Body of pancreas (tissue), 4 donors: Measurements from ENCODE around the gene CYP27B1. TPM values are rescaled to one million over a fixed set of nuclear protein-coding genes. Genes with fewer than 3 reads are reported as not detected.

Source experiments
- ATAC-seq: fragments of 150-250 bp; one replicate; pipeline ENCODE4 v1.9.1; 2016
- DNase-seq, 4 donors: peaks; one replicate each; pipeline ENCODE4 v3.0.0-alpha.2; 2019
- H3K27ac ChIP-seq, 4 donors: fragments of 200-600 bp; sonication (generic); 1 replicate in 3 of 4; 2 replicates in 1 of 4; pipeline versions ENCODE4 v1.5.1 to v1.6.1; 2016 to 2019; ENCODE audit warnings: mild to moderate bottlenecking in 1 of 4, mixed read lengths in 1 of 4, moderate library complexity in 1 of 4
- H3K27me3 ChIP-seq, 2 donors: fragments of 200-600 bp; sonication (generic); one replicate each; pipeline ENCODE4 v1.6.0; 2016; ENCODE audit warnings: mild to moderate bottlenecking in 1 of 2
- H3K36me3 ChIP-seq, 2 donors: fragments of 200-600 bp; sonication (generic); replicated peaks in 1 of 2; 2 replicates each; pipeline ENCODE4 v1.5.1; 2016; ENCODE audit warnings: low read depth in 2 of 2; ENCODE audit not compliant: insufficient read depth in 1 of 2
- H3K4me1 ChIP-seq: fragments of 200-600 bp; sonication (generic); one replicate; pipeline ENCODE4 v1.6.0; 2016
- H3K4me3 ChIP-seq, 2 donors: fragments of 200-600 bp; sonication (generic); 1 replicate in 1 of 2; 2 replicates in 1 of 2; pipeline ENCODE4 v1.5.1; 2016 to 2019
- H3K9me3 ChIP-seq, 3 donors: fragments of 200-600 bp; sonication (generic); 1 replicate in 2 of 3; 2 replicates in 1 of 3; pipeline ENCODE4 v1.5.1; 2016
- CTCF ChIP-seq, 7 experiments: fragments of 450-650 bp in 4 of 7; fragments of 200-600 bp in 3 of 7; sonication (generic) in 3 of 7; IDR thresholded peaks; one replicate each; pipeline ENCODE4 v1.5.1; 2016 to 2019; ENCODE audit warnings: antibody characterized with exemption in 7 of 7
- POLR2A ChIP-seq, 3 donors: fragments of 450-650 bp; IDR thresholded peaks; one replicate each; pipeline ENCODE4 v1.6.1; 2016; ENCODE audit warnings: antibody characterized with exemption in 3 of 3, mild to moderate bottlenecking in 2 of 3
- WGBS, 2 donors: methylation state at CpG; one replicate each; pipeline ENCODE4 v1.1.5; 2017; 5-methylcytosine and 5-hydroxymethylcytosine counted together
- intact Hi-C: fragments of 100-400 bp; cut with DNase I; formaldehyde crosslinking; loops from one replicate; pipeline ENCODE4 v1.15.1; 2023
- total RNA-seq, 2 donors: library from RNA; depleted of rRNA; stranded (reverse); fragments of >200 nt; gene quantifications; one replicate each; pipeline ENCODE4 v1.1.0, GENCODE V29; 2016

The CYP27B1 gene
- total RNA-seq, 2 donors from 2014 or later: 2.6 to 3.6 TPM

GRCh38 chr12:57729321-57729844, 37.5 kb downstream of the CYP27B1 start:
- WGBS, 2 donors: 34 to 50% methylated on average over 4 to 5 of the region's 5 CpGs
- Histone ChIP-seq H3K27ac (no peak overlapping the region), H3K9me3 (no peaks in the 10 kb centered on the region), H3K36me3 (no peaks in the 10 kb centered on the region), H3K4me1 (peaks cover 23% of the 10 kb centered on the region), H3K4me3 (no peak overlapping the region), H3K27me3 (no peaks in the 10 kb centered on the region)
- TF ChIP-seq CTCF (IDR thresholded peaks at IDR 0.05): no peak
- no peak for TF ChIP-seq POLR2A (IDR thresholded peaks at IDR 0.05)
- intact Hi-C loops: no loop called here
- ATAC-seq: no peak
- DNase-seq: no peak

GRCh38 chr12:57727758-57728395, 39.0 kb downstream of the CYP27B1 start:
- peak in 1 of 4 donors; percentile 26 for DNase-seq
- no peaks in the 10 kb centered on the region for H3K36me3 ChIP-seq
- 47 to 56% methylated on average over 17 to 21 of the region's 21 CpGs for WGBS, 2 donors

GRCh38 chr12:57726884-57727757, 39.8 kb downstream of the CYP27B1 start:
- DNase-seq: peak; percentile 64 to 67 (median 65)
- TF ChIP-seq POLR2A (IDR thresholded peaks at IDR 0.05) (no peak), CTCF (IDR thresholded peaks at IDR 0.05) (peak in 5 of 7 experiments; percentile 12 to 48 (median 29))
- Histone ChIP-seq H3K4me3 (peak overlapping the region; percentile 23 to 52), H3K27ac (peak overlapping the region in 2 of 4 donors; percentile 57 to 64), H3K4me1 (peaks cover 23% of the 10 kb centered on the region), H3K27me3 (no peaks in the 10 kb centered on the region), H3K36me3 (no peaks in the 10 kb centered on the region), H3K9me3 (no peaks in the 10 kb centered on the region)
- intact Hi-C loops: no loop called here
- ATAC-seq: peak; percentile 51
- 14 to 30% methylated on average over 30 to 55 of the region's 76 CpGs for WGBS, 2 donors

More at GRCh38 chr12:57727758-57728395, 39.0 kb downstream of the CYP27B1 start:
- no peak for TF ChIP-seq CTCF (IDR thresholded peaks at IDR 0.05)
- no peak for TF ChIP-seq POLR2A (IDR thresholded peaks at IDR 0.05)
- H3K27ac ChIP-seq: no peak overlapping the region
- no peaks in the 10 kb centered on the region for H3K27me3 ChIP-seq
- H3K4me3 ChIP-seq: no peak overlapping the region
- intact Hi-C loops: no loop called here
- H3K4me1 ChIP-seq: peaks cover 23% of the 10 kb centered on the region
- no peak for ATAC-seq
- H3K9me3 ChIP-seq: no peaks in the 10 kb centered on the region

- intact Hi-C loops: no loop called here
- Histone ChIP-seq H3K4me3 (peak overlapping the region; percentile 23 to 52), H3K4me1 (peaks cover 23% of the 10 kb centered on the region), H3K27me3 (no peaks in the 10 kb centered on the region), H3K36me3 (no peaks in the 10 kb centered on the region), H3K9me3 (no peaks in the 10 kb centered on the region), H3K27ac (peak overlapping the region in 2 of 4 donors; percentile 57 to 64)
- TF ChIP-seq POLR2A (IDR thresholded peaks at IDR 0.05): peak; percentile 21 to 35 (median 32)
- peak; percentile 66 to 80 (median 76) for TF ChIP-seq CTCF (IDR thresholded peaks at IDR 0.05)
- peak; percentile 82 for ATAC-seq
- WGBS, 2 donors: 2 to 11% methylated on average over 10 to 47 of the region's 79 CpGs
- peak; percentile 87 to 89 (median 88) for DNase-seq
Observed at GRCh38 chr12:57726151-57726883, 40.6 kb downstream of the CYP27B1 start.
